A673 (cell line): ENCODE data around the gene ELFN1. TPM values are rescaled to one million over a fixed set of nuclear protein-coding genes. Genes with fewer than 3 reads are reported as not detected.
A peak's percentile ranks its signal among the peaks of the same experiment; 100 is the strongest.

Experiments used
- Bru-seq: library from RNA; stranded (reverse); fragments of 400-500 nt; gene quantifications from one replicate; lab custom pipeline; 2021; lab: Mats Ljungman, UMichigan
- BruChase-seq, 2 experiments: library from RNA; stranded (reverse); fragments of 400-500 nt; gene quantifications; one replicate each; lab custom pipeline; 2021; lab: Mats Ljungman, UMichigan
- BruUV-seq: library from RNA; stranded (reverse); fragments of 400-500 nt; replicated peaks from 2 replicates; lab custom pipeline; 2021; lab: Mats Ljungman, UMichigan
- CTCF ChIA-PET: fragments of 300-600 bp; sonication (Branson Sonifier 250); formaldehyde crosslinking; loops from one replicate; lab custom pipeline; 2022; ENCODE audit warnings: antibody characterized with exemption; lab: Charles Lee
- POLR2A ChIA-PET: fragments of 300-600 bp; sonication (Branson Sonifier 250); formaldehyde crosslinking; loops from one replicate; lab custom pipeline; 2022; ENCODE audit warnings: antibody characterized with exemption; ENCODE audit not compliant: low non-redundant PET; lab: Charles Lee
- DNase-seq: peaks from one replicate; pipeline ENCODE4 v3.0.0-alpha.2; 2015; ENCODE audit warnings: low spot score
- H3K27ac ChIP-seq: fragments of 200-600 bp; sonication (generic); 2 replicates; pipeline ENCODE4 v1.5.1; 2016; ENCODE audit warnings: mixed run types, low read depth, mild to moderate bottlenecking, mixed read lengths, antibody characterized with exemption, low read length; ENCODE audit not compliant: poor library complexity, severe bottlenecking
- H3K27me3 ChIP-seq: fragments of 200-600 bp; sonication (generic); replicated peaks from 2 replicates; pipeline ENCODE4 v1.6.1; 2017; ENCODE audit warnings: mixed run types, low read depth, mild to moderate bottlenecking, mixed read lengths, antibody characterized with exemption, low read length; ENCODE audit not compliant: insufficient read depth, poor library complexity
- H3K36me3 ChIP-seq: fragments of 200-600 bp; sonication (generic); 2 replicates; pipeline ENCODE4 v1.6.1; 2016; ENCODE audit warnings: mixed run types, mild to moderate bottlenecking, mixed read lengths, antibody characterized with exemption, low read length; ENCODE audit not compliant: insufficient read depth, poor library complexity, severe bottlenecking
- H3K4me1 ChIP-seq: fragments of 200-600 bp; sonication (generic); 2 replicates; pipeline ENCODE4 v1.6.1; 2017; ENCODE audit warnings: mixed run types, mild to moderate bottlenecking, mixed read lengths, antibody characterized with exemption, low read length; ENCODE audit not compliant: insufficient read depth, poor library complexity, severe bottlenecking
- H3K4me3 ChIP-seq: fragments of 200-600 bp; sonication (generic); 2 replicates; pipeline ENCODE4 v1.5.1; 2016; ENCODE audit warnings: low read depth, mixed run types, mild to moderate bottlenecking, mixed read lengths, low read length; ENCODE audit not compliant: poor library complexity, severe bottlenecking
- H3K9me3 ChIP-seq: fragments of 200-600 bp; sonication (generic); 2 replicates; pipeline ENCODE4 v1.6.1; 2016; ENCODE audit warnings: mixed run types, low read depth, mild to moderate bottlenecking, mixed read lengths, antibody characterized with exemption, low read length; ENCODE audit not compliant: poor library complexity, severe bottlenecking
- EZH2 ChIP-seq: fragments of 200-600 bp; sonication (generic); IDR thresholded peaks from 2 replicates; pipeline ENCODE4 v1.6.1; 2017; ENCODE audit warnings: borderline replicate concordance, low read depth, mild to moderate bottlenecking, mixed read lengths, antibody characterized with exemption, low read length; ENCODE audit not compliant: poor library complexity, severe bottlenecking
- intact Hi-C: fragments of 100-400 bp; cut with micrococcal nuclease; formaldehyde crosslinking; loops from one replicate; pipeline ENCODE4 v1.10.0; 2022; ENCODE audit not compliant: unreplicated experiment
- long read RNA-seq: library from polyadenylated mRNA; stranded (forward); transcript quantifications from one replicate; pipeline ENCODE4 v2.0.0, GENCODE V29; 2022
- total RNA-seq: library from RNA; stranded (reverse); gene quantifications from 2 replicates; pipeline ENCODE4 v1.2.3, GENCODE V29; 2021
- TF ChIP-seq, protein P1 (sequence below): fragments of 300-800, 200-600 bp; sonication (generic); conservative IDR thresholded peaks from 2 replicates; pipeline ENCODE4 v1.5.1; 2017; ENCODE audit warnings: low read depth, mild to moderate bottlenecking, antibody characterized with exemption, low read length, moderate library complexity, mixed read lengths

The ELFN1 gene
- total RNA-seq (0.09 TPM in 1 of 2 replicates, not detected in the other), Bru-seq, nascent RNA (not detected), BruChase-seq, experiment 1, labeled RNA remaining after a 2-hour chase (percentile 3 among the genes with signal in this experiment), BruChase-seq, experiment 2, labeled RNA remaining after a 6-hour chase (percentile 8 among the genes with signal in this experiment)
- long read RNA-seq, result 0 reads

DNA sequence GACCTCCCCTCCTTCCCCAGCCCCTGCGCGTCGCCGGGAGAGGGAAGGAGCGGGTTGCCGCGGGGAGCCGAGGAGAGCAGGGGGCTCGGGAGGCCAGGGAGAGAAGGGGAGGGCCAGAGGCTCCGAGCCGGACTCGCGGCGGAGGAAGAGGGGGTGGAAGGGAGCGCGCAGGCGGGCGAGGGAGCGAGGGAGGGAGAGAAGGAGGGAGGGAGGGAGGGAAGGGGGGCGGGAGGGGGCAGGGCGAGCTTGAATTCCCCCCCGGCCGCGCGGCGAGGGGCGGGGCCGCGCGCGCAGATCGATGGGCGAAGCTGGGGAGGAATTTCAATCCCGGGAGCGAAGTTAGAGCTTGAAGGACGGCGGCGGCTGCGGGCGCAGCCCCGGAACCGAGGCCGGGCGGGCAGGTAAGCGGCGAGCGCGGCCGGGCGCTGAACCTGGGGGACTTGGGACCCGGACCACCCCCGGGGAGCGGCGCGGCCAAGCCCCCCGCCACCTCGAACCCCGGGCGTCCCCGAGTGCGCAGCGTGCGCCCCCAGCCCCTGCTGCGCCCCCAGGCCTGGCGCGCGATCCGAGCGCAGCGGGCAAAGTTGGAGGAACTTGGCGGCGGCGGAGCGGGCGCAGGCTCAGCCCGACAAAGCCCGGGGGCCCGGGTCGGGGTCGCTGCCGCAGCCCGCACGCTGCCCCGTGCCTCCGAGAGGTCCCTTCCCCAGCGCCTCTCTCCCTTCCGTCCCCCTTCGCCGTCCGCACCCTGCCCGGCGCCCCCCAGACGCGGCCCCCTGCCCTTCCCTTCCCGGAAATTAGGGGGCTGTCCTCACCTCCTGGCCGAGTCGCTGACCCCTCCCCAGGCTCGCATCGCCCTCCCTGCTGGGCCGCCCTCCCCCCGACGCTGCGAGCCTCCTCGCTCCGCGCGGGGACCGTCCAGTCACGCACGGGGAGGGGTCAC, at the start of gene ELFN1:
TSS of gene ELFN1 (plus strand) at position 324 of the 940 bp plus-strand sequence. CDS start 74,320 bp downstream, outside the sequence.
- TF ChIP-seq, protein P1, sequence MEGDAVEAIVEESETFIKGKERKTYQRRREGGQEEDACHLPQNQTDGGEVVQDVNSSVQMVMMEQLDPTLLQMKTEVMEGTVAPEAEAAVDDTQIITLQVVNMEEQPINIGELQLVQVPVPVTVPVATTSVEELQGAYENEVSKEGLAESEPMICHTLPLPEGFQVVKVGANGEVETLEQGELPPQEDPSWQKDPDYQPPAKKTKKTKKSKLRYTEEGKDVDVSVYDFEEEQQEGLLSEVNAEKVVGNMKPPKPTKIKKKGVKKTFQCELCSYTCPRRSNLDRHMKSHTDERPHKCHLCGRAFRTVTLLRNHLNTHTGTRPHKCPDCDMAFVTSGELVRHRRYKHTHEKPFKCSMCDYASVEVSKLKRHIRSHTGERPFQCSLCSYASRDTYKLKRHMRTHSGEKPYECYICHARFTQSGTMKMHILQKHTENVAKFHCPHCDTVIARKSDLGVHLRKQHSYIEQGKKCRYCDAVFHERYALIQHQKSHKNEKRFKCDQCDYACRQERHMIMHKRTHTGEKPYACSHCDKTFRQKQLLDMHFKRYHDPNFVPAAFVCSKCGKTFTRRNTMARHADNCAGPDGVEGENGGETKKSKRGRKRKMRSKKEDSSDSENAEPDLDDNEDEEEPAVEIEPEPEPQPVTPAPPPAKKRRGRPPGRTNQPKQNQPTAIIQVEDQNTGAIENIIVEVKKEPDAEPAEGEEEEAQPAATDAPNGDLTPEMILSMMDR, result no peak
- peak; percentile 32 for TF ChIP-seq EZH2
- intact Hi-C loops, result loop anchor here (10.0 kb wide), 2 partner anchors 535 to 685 kb away; partner anchors contain the start of gene EIF3B
- Histone ChIP-seq H3K27me3 (peaks cover 73% of the 10 kb centered on the region), H3K27ac (no peak within 1 kb of the TSS), H3K9me3 (no peaks in the 10 kb centered on the region), H3K4me1 (peaks cover 15% of the 10 kb centered on the region), H3K36me3 (no peaks in the 10 kb centered on the region), H3K4me3 (peak within 1 kb of the TSS; percentile 36)
- ChIA-PET POLR2A (no interaction called here), CTCF (interaction anchor here (0.6 kb wide), 1 partner anchor 360 kb away, joined by 3 read pairs; no protein-coding TSS in a partner anchor)
- BruUV-seq, result no TSS peak
- DNase-seq, result peak; percentile 49

GRCh38 chr7:1620835-1621234, 49.2 kb upstream of the ELFN1 start:
- DNase-seq, result no peak
- POLR2A ChIA-PET, result no interaction called here
- no TSS peak for BruUV-seq
- no peak overlapping the region for H3K4me3 ChIP-seq
- H3K27me3 ChIP-seq, result no peaks in the 10 kb centered on the region
- H3K27ac ChIP-seq, result no peak overlapping the region
- H3K9me3 ChIP-seq, result no peaks in the 10 kb centered on the region
- no peaks in the 10 kb centered on the region for H3K4me1 ChIP-seq
- CTCF ChIA-PET, result no interaction called here
- no peaks in the 10 kb centered on the region for H3K36me3 ChIP-seq
- TF ChIP-seq, protein P1, result no peak
- TF ChIP-seq EZH2, result no peak
- intact Hi-C loops, result no loop called here

DNA sequence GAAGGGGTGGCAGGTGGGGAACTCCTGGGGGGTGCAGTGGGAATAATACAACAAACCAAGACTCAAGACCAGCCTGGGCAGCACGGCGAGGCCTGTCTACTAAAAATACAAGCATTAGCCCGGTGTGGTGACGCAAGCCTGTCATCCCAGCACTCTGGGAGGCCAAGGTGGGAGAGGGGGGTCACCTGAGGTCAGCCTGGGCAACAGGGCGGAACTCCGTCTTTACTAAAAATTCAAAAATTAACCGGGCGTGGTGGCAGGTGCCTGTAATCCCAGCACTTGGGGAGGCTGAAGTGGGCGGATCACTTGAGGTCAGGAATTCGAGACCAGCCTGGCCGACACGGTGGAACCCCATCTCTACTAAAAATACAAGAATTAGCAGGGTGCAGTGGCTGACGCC, 48.4 kb upstream of the ELFN1 start:
- POLR2A ChIA-PET, result no interaction called here

More for the DNA sequence above, 48.4 kb upstream of the ELFN1 start:
- intact Hi-C loops, result no loop called here
- BruUV-seq, result no TSS peak
- H3K36me3 ChIP-seq, result no peaks in the 10 kb centered on the region
- CTCF ChIA-PET, result no interaction called here
- TF ChIP-seq, protein P1, result no peak
- no peak for TF ChIP-seq EZH2
- no peak overlapping the region for H3K4me3 ChIP-seq
- H3K27ac ChIP-seq, result no peak overlapping the region
- no peak for DNase-seq
- no peaks in the 10 kb centered on the region for H3K4me1 ChIP-seq
- H3K9me3 ChIP-seq, result no peaks in the 10 kb centered on the region
- H3K27me3 ChIP-seq, result no peaks in the 10 kb centered on the region
